Common myeloid progenitor, CD34-positive (primary cell): ENCODE data around the gene ATXN1.

Experiments used
- CTCF ChIA-PET: fragments of 350-600 bp; sonication (Branson Sonifier 250); formaldehyde crosslinking; loops from one replicate; lab custom pipeline; 2021; ENCODE audit warnings: antibody characterized with exemption; lab: Charles Lee
- POLR2A ChIA-PET: fragments of 350-600 bp; sonication (Branson Sonifier 250); formaldehyde crosslinking; loops from one replicate; lab custom pipeline; 2021; ENCODE audit warnings: antibody characterized with exemption; lab: Charles Lee
- DNase-seq, 3 donors: peaks; one replicate each; pipeline versions ENCODE4 v3.0.0 to v3.0.0-alpha.2; 2013
- H3K27ac ChIP-seq, 2 experiments: 1 replicate in 1 of 2; 2 replicates in 1 of 2; pipeline ENCODE4 v1.7.0; 2013; ENCODE audit warnings: inconsistent platforms in 2 of 2, low read length in 2 of 2, mild to moderate bottlenecking in 2 of 2, low read depth in 1 of 2, moderate library complexity in 1 of 2; ENCODE audit not compliant: severe bottlenecking in 2 of 2, insufficient read depth in 1 of 2, poor library complexity in 1 of 2
- H3K27me3 ChIP-seq, 5 experiments: replicated peaks in 2 of 5; 1 replicate in 3 of 5; 2 replicates in 2 of 5; pipeline versions ENCODE4 v1.6.1 to v1.7.0; 2013; ENCODE audit warnings: low read length in 4 of 5, mild to moderate bottlenecking in 2 of 5, moderate library complexity in 2 of 5, inconsistent platforms in 1 of 5; ENCODE audit not compliant: insufficient read depth in 5 of 5, control insufficient read depth in 4 of 5
- H3K36me3 ChIP-seq, 4 experiments: 1 replicate in 2 of 4; 2 replicates in 2 of 4; pipeline versions ENCODE4 v1.6.1 to v1.7.0; 2013; ENCODE audit warnings: low read length in 3 of 4, control low read depth in 1 of 4, mild to moderate bottlenecking in 1 of 4; ENCODE audit not compliant: control insufficient read depth in 4 of 4, insufficient read depth in 4 of 4
- H3K4me1 ChIP-seq, 4 experiments: 1 replicate in 3 of 4; 2 replicates in 1 of 4; pipeline versions ENCODE4 v1.6.1 to v1.7.1; 2013; ENCODE audit warnings: low read length in 3 of 4, mild to moderate bottlenecking in 3 of 4, control low read depth in 1 of 4, inconsistent platforms in 1 of 4, moderate library complexity in 1 of 4; ENCODE audit not compliant: control insufficient read depth in 4 of 4, insufficient read depth in 4 of 4; ENCODE audit errors: control extremely low read depth in 1 of 4
- H3K4me3 ChIP-seq, 7 experiments: 1 replicate in 4 of 7; 2 replicates in 3 of 7; pipeline versions ENCODE4 v1.5.1 to v1.7.0; 2013; ENCODE audit warnings: mild to moderate bottlenecking in 7 of 7, low read length in 6 of 7, moderate library complexity in 6 of 7, inconsistent platforms in 2 of 7, low read depth in 2 of 7, control low read depth in 1 of 7; ENCODE audit not compliant: insufficient read depth in 4 of 7, control insufficient read depth in 1 of 7; ENCODE audit errors: extremely low read depth in 1 of 7
- H3K9me3 ChIP-seq, 5 experiments: 1 replicate in 4 of 5; 2 replicates in 1 of 5; pipeline versions ENCODE4 v1.6.1 to v1.7.1; 2013; ENCODE audit warnings: low read length in 4 of 5, mild to moderate bottlenecking in 2 of 5, inconsistent platforms in 1 of 5, low read depth in 1 of 5, moderate library complexity in 1 of 5; ENCODE audit not compliant: control insufficient read depth in 4 of 5, insufficient read depth in 2 of 5; ENCODE audit errors: control extremely low read depth in 1 of 5
- WGBS: methylation state at CpG from one replicate; pipeline ENCODE4 v1.1.5; 2013; ENCODE audit not compliant: insufficient coverage; 5-methylcytosine and 5-hydroxymethylcytosine counted together

The ATXN1 gene

GRCh38 chr6:16295060-16295459 is 466.2 kb downstream of the ATXN1 start:
- no peak overlapping the region for H3K4me3 ChIP-seq
- WGBS, result 97% methylated on average over 15 of the region's 15 CpGs

GRCh38 chr6:16294371-16294770 is 466.9 kb downstream of the ATXN1 start:
- Histone ChIP-seq H3K4me1 (no peaks in the 10 kb centered on the region), H3K4me3 (no peak overlapping the region), H3K9me3 (no peaks in the 10 kb centered on the region), H3K36me3 (peaks cover 2 to 37% (median 29%) of the 10 kb centered on the region in 4 experiments), H3K27me3 (no peaks in the 10 kb centered on the region), H3K27ac (no peak overlapping the region)
- WGBS, result 99% methylated on average over 8 of the region's 10 CpGs
- ChIA-PET CTCF (interaction anchor here (1.2 to 1.6 kb wide), 2 partner anchors 21 to 22 kb away, joined by 4 read pairs; no protein-coding TSS in a partner anchor), POLR2A (no interaction called here)
- DNase-seq, result no peak

More at GRCh38 chr6:16295060-16295459, 466.2 kb downstream of the ATXN1 start:
- POLR2A ChIA-PET, result no interaction called here
- H3K36me3 ChIP-seq, result peaks cover 2 to 38% (median 29%) of the 10 kb centered on the region in 4 experiments
- H3K27ac ChIP-seq, result no peak overlapping the region
- no peaks in the 10 kb centered on the region for H3K4me1 ChIP-seq
- H3K27me3 ChIP-seq, result no peaks in the 10 kb centered on the region
- no peak for DNase-seq
- H3K9me3 ChIP-seq, result no peaks in the 10 kb centered on the region
- CTCF ChIA-PET, result interaction anchor here (1.2 kb wide), 1 partner anchor 22 kb away, joined by 4 read pairs; no protein-coding TSS in a partner anchor

DNA sequence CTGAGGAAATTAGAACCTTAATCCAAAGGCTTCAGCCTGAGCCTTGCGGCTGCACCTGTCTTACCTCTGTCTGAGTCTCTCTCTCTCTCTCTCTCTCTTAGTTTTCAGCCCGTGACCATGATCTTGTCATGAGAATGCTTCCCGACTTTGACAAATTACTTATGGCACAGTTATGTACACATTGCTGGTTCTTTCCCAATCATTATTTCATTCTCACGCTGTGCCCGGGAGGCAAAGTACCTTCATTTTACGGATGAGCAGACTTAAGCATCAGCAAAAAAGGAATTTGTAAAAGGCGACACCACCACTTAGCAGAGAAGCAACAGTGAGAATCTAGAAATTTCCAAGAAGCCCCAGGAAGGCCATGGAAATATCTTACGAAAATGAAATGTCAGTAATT is 468.3 kb downstream of the ATXN1 start:
- H3K9me3 ChIP-seq, result no peaks in the 10 kb centered on the region
- H3K4me1 ChIP-seq, result no peaks in the 10 kb centered on the region
- peaks cover 2 to 33% (median 25%) of the 10 kb centered on the region in 4 experiments for H3K36me3 ChIP-seq
- H3K27me3 ChIP-seq, result no peaks in the 10 kb centered on the region
- 99% methylated on average over 8 of the region's 8 CpGs for WGBS
- no peak overlapping the region for H3K4me3 ChIP-seq
- no peak overlapping the region for H3K27ac ChIP-seq
- ChIA-PET POLR2A (no interaction called here), CTCF (interaction anchor here (1.6 kb wide), 1 partner anchor 23 kb away, joined by 4 read pairs; no protein-coding TSS in a partner anchor)
- DNase-seq, result no peak

DNA sequence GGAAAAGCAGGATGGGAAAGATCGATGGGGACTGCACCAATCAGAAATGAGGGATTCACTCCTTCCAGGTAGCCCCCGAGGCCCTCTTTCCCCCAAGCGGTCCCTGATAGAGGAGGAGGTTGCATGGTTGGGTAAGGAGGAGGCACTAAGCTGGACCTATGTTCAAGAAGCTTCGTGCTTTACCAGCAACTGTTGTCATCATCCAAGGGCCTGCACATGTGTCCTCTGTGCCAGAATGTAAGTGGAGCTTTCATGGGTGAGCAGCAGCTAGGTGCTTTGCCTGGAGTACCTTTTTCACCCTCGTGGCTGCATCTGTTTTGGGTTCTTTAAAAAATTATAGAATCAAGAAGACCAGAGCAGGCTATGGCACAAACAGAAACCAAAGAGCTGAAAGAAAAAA is 468.8 kb downstream of the ATXN1 start:
- Histone ChIP-seq H3K4me1 (no peaks in the 10 kb centered on the region), H3K27me3 (no peaks in the 10 kb centered on the region), H3K27ac (no peak overlapping the region), H3K9me3 (no peaks in the 10 kb centered on the region), H3K36me3 (peaks cover 2 to 28% (median 22%) of the 10 kb centered on the region in 4 experiments), H3K4me3 (no peak overlapping the region)
- WGBS, result 98% methylated on average over 4 of the region's 5 CpGs
- ChIA-PET CTCF (interaction anchor here (0.7 kb wide), 1 partner anchor 15 kb away, joined by 3 read pairs; no protein-coding TSS in a partner anchor), POLR2A (no interaction called here)
- DNase-seq, result no peak

GRCh38 chr6:16291739-16292138 is 469.5 kb downstream of the ATXN1 start:
- Histone ChIP-seq H3K27me3 (no peaks in the 10 kb centered on the region), H3K4me3 (no peak overlapping the region), H3K9me3 (no peaks in the 10 kb centered on the region), H3K36me3 (peaks cover 2 to 30% (median 20%) of the 10 kb centered on the region in 4 experiments), H3K4me1 (no peaks in the 10 kb centered on the region), H3K27ac (no peak overlapping the region)
- POLR2A ChIA-PET, result no interaction called here
- WGBS, result 100% methylated on average over 2 of the region's 6 CpGs
- CTCF ChIA-PET, result interaction anchor here (0.7 kb wide), 1 partner anchor 15 kb away, joined by 3 read pairs; no protein-coding TSS in a partner anchor
- no peak for DNase-seq

DNA sequence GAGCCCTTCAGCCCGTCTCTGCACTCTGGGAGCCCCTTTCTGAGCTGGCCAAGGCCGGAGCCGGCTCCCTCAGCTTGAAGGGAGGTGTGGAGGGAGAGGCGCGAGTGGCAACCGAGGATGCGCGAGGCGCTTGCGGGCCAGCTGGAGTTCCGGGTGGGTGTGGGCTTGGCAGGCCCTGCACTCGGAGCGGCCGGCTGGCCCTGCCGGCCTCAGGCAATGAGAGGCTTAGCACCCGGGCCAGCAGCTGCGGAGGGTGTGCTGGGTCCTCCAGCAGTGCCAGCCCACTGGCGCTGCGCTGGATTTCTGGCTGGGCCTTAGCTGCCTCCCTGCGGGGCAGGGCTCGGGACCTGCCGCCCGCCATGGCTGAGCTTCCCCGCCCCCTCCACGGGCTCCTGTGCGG is 473.1 kb downstream of the ATXN1 start:
- H3K4me1 ChIP-seq, result no peaks in the 10 kb centered on the region
- H3K9me3 ChIP-seq, result no peaks in the 10 kb centered on the region
- CTCF ChIA-PET, result interaction anchor here (0.9 to 1.2 kb wide), 3 partner anchors 14 to 41 kb away, joined by 3 read pairs; no protein-coding TSS in a partner anchor
- no peak overlapping the region for H3K27ac ChIP-seq
- no peak overlapping the region for H3K4me3 ChIP-seq
- WGBS, result 98% methylated on average over 23 of the region's 26 CpGs
- no peaks in the 10 kb centered on the region for H3K27me3 ChIP-seq
- POLR2A ChIA-PET, result no interaction called here
- no peak for DNase-seq
- H3K36me3 ChIP-seq, result peaks cover 0 to 29% (median 17%) of the 10 kb centered on the region in 4 experiments

DNA sequence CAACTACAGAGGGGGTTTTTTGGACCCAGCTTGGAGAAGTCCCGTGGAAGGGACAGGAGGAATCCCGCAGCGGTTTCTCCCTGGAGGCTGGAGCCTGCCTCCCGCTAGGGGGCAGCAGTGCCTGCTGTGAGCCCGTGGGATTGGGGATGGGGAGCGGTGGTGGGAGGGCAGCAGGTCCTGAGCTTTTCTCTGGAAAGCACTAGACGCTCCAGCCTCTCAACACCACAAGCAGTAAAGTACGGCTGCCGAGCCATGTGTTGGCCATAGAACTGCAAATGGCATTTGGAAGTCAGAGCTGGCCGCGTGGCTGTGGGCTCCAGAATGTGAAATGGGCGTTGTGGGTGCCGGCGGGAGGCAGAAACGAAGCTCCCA is 475.1 kb downstream of the ATXN1 start:
- ChIA-PET CTCF (interaction anchor here (0.7 to 2.7 kb wide), 2 partner anchors 16 to 31 kb away, joined by 3 to 8 read pairs; no protein-coding TSS in a partner anchor), POLR2A (no interaction called here)
- no peak overlapping the region for H3K27ac ChIP-seq

More for the DNA sequence above, 475.1 kb downstream of the ATXN1 start:
- no peak for DNase-seq
- no peaks in the 10 kb centered on the region for H3K4me1 ChIP-seq
- H3K27me3 ChIP-seq, result no peaks in the 10 kb centered on the region
- H3K36me3 ChIP-seq, result peaks cover 0 to 23% (median 9%) of the 10 kb centered on the region in 4 experiments
- no peak overlapping the region for H3K4me3 ChIP-seq
- WGBS, result 89% methylated on average over 12 of the region's 15 CpGs
- no peaks in the 10 kb centered on the region for H3K9me3 ChIP-seq
